ENCODE data around the gene C1orf232.

The C1orf232 gene

DNA sequence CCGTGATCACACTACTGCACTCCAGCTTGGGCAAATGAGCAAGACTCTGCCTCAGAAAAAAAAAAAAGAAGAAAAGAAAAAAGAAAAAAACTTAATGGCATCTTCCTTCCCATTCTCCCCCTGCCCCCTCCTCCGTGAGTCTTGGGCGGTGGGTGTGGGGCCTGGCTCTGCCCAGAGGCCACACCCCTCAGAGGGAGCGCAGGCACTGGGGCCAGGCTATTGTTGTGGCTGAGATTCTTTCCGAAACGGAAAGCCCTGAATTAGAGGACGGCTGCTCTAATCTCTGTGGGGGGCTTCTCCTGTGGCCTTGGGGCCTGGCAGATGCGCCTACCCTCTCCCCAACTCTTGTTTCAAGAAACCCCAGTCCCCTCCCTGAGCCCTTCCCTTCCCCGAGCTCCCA is 14.0 kb downstream of the C1orf232 start:
- Histone ChIP-seq H3K9me2 (ENCODE audit: low read depth, low read length) (no peaks in the 10 kb centered on the region), H3F3A (ENCODE audit: insufficient read depth, low read length) (no peaks in the 10 kb centered on the region), H2AFZ (ENCODE audit: low read length) (no peak overlapping the region), H3K4me1 (ENCODE audit: insufficient read depth, low read length, severe bottlenecking) (no peaks in the 10 kb centered on the region), H3K79me2 (ENCODE audit: insufficient read depth, low read length) (no peaks in the 10 kb centered on the region), H3K4me2 (ENCODE audit: low read length) (no peak overlapping the region), H3K4me3 (ENCODE audit: low read depth, low read length, poor library complexity, severe bottlenecking) (no peak overlapping the region), H3K27me3 (ENCODE audit: insufficient read depth, low read length) (peaks cover 12% of the 10 kb centered on the region), H4K20me1 (ENCODE audit: insufficient read depth, low read length) (no peaks in the 10 kb centered on the region), H3K36me3 (ENCODE audit: insufficient read depth, low read length) (no peaks in the 10 kb centered on the region), H3K9me3 (ENCODE audit: low read length) (no peaks in the 10 kb centered on the region), H3K27ac (ENCODE audit: low read depth, low read length, poor library complexity, severe bottlenecking) (no peak overlapping the region), H3K9ac (ENCODE audit: low read length) (no peak overlapping the region)
- TF ChIP-seq CTCF (IDR thresholded peaks at IDR 0.05; ENCODE audit: low read length), result no peak
- TF ChIP-seq EZH2 (IDR thresholded peaks at IDR 0.05; ENCODE audit: borderline replicate concordance, low read length), result no peak

DNA sequence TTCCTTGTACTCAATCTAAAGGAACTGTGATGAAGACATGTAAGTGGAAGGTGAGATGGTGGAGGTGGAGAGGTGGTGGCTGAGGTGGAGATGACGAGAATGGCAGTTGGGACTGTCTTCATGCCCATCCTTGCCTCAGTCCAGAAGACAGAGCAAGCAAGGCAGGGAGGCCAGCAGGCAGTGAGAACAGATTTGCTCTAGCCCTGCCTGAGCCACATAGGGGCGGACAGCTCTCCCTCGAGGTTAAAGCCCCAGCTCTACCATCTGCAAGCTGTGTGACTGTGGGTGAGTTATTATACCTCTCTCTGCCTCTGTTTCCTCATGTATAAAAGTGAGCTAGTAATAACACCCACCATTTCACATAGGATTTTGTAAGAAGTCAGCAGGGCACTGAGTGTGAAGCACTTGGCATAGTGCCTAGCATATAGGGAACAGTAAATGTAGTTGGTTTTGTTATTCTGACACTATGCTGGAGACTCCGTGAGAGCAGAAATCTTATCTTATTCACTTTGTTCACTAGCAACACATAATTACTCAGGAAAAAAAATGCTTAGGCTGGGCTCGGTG is 14.7 kb downstream of the C1orf232 start:
- Histone ChIP-seq H4K20me1 (ENCODE audit: insufficient read depth, low read length) (no peaks in the 10 kb centered on the region), H3K9me3 (ENCODE audit: low read length) (no peaks in the 10 kb centered on the region), H3K4me1 (ENCODE audit: insufficient read depth, low read length, severe bottlenecking) (no peaks in the 10 kb centered on the region), H3F3A (ENCODE audit: insufficient read depth, low read length) (no peaks in the 10 kb centered on the region), H3K9ac (ENCODE audit: low read length) (no peak overlapping the region), H3K4me2 (ENCODE audit: low read length) (no peak overlapping the region), H3K27ac (ENCODE audit: low read depth, low read length, poor library complexity, severe bottlenecking) (no peak overlapping the region), H3K4me3 (ENCODE audit: low read depth, low read length, poor library complexity, severe bottlenecking) (no peak overlapping the region), H3K9me2 (ENCODE audit: low read depth, low read length) (no peaks in the 10 kb centered on the region), H2AFZ (ENCODE audit: low read length) (no peak overlapping the region), H3K36me3 (ENCODE audit: insufficient read depth, low read length) (no peaks in the 10 kb centered on the region), H3K27me3 (ENCODE audit: insufficient read depth, low read length) (peaks cover 13% of the 10 kb centered on the region), H3K79me2 (ENCODE audit: insufficient read depth, low read length) (no peaks in the 10 kb centered on the region)
- TF ChIP-seq CTCF (IDR thresholded peaks at IDR 0.05; ENCODE audit: low read length), result no peak
- TF ChIP-seq EZH2 (IDR thresholded peaks at IDR 0.05; ENCODE audit: borderline replicate concordance, low read length), result no peak

GRCh38 chr1:26148887-26149286 is 19.9 kb downstream of the C1orf232 start:
- H3K4me2 ChIP-seq (ENCODE audit: low read length), result no peak overlapping the region
- H2AFZ ChIP-seq (ENCODE audit: low read length), result no peak overlapping the region
- no peaks in the 10 kb centered on the region for H3K79me2 ChIP-seq (ENCODE audit: insufficient read depth, low read length)
- H3K4me3 ChIP-seq (ENCODE audit: low read depth, low read length, poor library complexity, severe bottlenecking), result no peak overlapping the region
- H3K9ac ChIP-seq (ENCODE audit: low read length), result no peak overlapping the region
- no peaks in the 10 kb centered on the region for H3K9me3 ChIP-seq (ENCODE audit: low read length)
- no peak overlapping the region for H3K27ac ChIP-seq (ENCODE audit: low read depth, low read length, poor library complexity, severe bottlenecking)
- H3F3A ChIP-seq (ENCODE audit: insufficient read depth, low read length), result no peaks in the 10 kb centered on the region
- H3K36me3 ChIP-seq (ENCODE audit: insufficient read depth, low read length), result no peaks in the 10 kb centered on the region
- H3K9me2 ChIP-seq (ENCODE audit: low read depth, low read length), result no peaks in the 10 kb centered on the region
- no peaks in the 10 kb centered on the region for H4K20me1 ChIP-seq (ENCODE audit: insufficient read depth, low read length)
- H3K27me3 ChIP-seq (ENCODE audit: insufficient read depth, low read length), result peaks cover 9% of the 10 kb centered on the region; the same call in 1 of the 2 replicates
- TF ChIP-seq CTCF (IDR thresholded peaks at IDR 0.05; ENCODE audit: low read length) (no peak), EZH2 (IDR thresholded peaks at IDR 0.05; ENCODE audit: borderline replicate concordance, low read length) (no peak)
- no peaks in the 10 kb centered on the region for H3K4me1 ChIP-seq (ENCODE audit: insufficient read depth, low read length, severe bottlenecking)

Measured in OCI-LY1 (cell line).